Neural progenitor cell (in vitro differentiated cells): ENCODE results near the gene PRG2. TPM values are rescaled to one million over a fixed set of nuclear protein-coding genes. Genes with fewer than 3 reads are reported as not detected.

Experiments used
- DNase-seq: peaks from one replicate; pipeline ENCODE4 v3.0.0-alpha.2; 2016; ENCODE audit warnings: low spot score
- H2AFZ ChIP-seq: fragments of 200-600 bp; sonication (generic); replicated peaks from 2 replicates; pipeline ENCODE4 v1.6.1; 2016; ENCODE audit warnings: antibody characterized with exemption
- H3F3A ChIP-seq: fragments of 200-600 bp; sonication (generic); 2 replicates; pipeline ENCODE4 v1.6.1; 2016; ENCODE audit warnings: antibody characterized with exemption, low read depth
- H3K27ac ChIP-seq: fragments of 200-600 bp; sonication (generic); 2 replicates; pipeline ENCODE4 v1.5.1; 2016; ENCODE audit warnings: mild to moderate bottlenecking
- H3K27me3 ChIP-seq: fragments of 200-600 bp; sonication (generic); 2 replicates; pipeline ENCODE4 v1.6.1; 2016; ENCODE audit warnings: mild to moderate bottlenecking, moderate library complexity
- H3K36me3 ChIP-seq: fragments of 200-600 bp; sonication (generic); 2 replicates; pipeline ENCODE4 v1.5.1; 2016
- H3K4me1 ChIP-seq: fragments of 200-600 bp; sonication (generic); 2 replicates; pipeline ENCODE4 v1.6.1; 2016; ENCODE audit warnings: mixed run types
- H3K4me2 ChIP-seq: fragments of 200-600 bp; sonication (generic); 2 replicates; pipeline ENCODE4 v1.6.1; 2016
- H3K4me3 ChIP-seq: fragments of 200-600 bp; sonication (generic); 2 replicates; pipeline ENCODE4 v1.5.1; 2016
- H3K79me2 ChIP-seq: fragments of 200-600 bp; sonication (generic); 2 replicates; pipeline ENCODE4 v1.6.1; 2016; ENCODE audit warnings: low read depth
- H3K9ac ChIP-seq: fragments of 200-600 bp; sonication (generic); 2 replicates; pipeline ENCODE4 v1.6.1; 2016
- H3K9me3 ChIP-seq: fragments of 200-600 bp; sonication (generic); 2 replicates; pipeline ENCODE4 v1.5.1; 2016; ENCODE audit warnings: low read depth
- H4K20me1 ChIP-seq: fragments of 200-600 bp; sonication (generic); 2 replicates; pipeline ENCODE4 v1.6.1; 2016; ENCODE audit warnings: low read depth
- H3K27ac Mint-ChIP-seq: 3 replicates; pipeline ENCODE4 v1.8.0; 2021; ENCODE audit warnings: mixed read lengths
- H3K27me3 Mint-ChIP-seq: 2 replicates; pipeline ENCODE4 v1.8.0; 2022; ENCODE audit warnings: low read depth, mild to moderate bottlenecking, inconsistent platforms, moderate library complexity, mixed read lengths; ENCODE audit not compliant: insufficient read depth
- H3K36me3 Mint-ChIP-seq: 3 replicates; pipeline ENCODE4 v1.8.0; 2021; ENCODE audit warnings: mixed read lengths
- H3K4me1 Mint-ChIP-seq: 3 replicates; pipeline ENCODE4 v1.8.0; 2021; ENCODE audit warnings: mixed read lengths
- H3K4me3 Mint-ChIP-seq: 3 replicates; pipeline ENCODE4 v1.8.0; 2021; ENCODE audit warnings: mild to moderate bottlenecking, moderate library complexity, mixed read lengths
- H3K9me3 Mint-ChIP-seq: 3 replicates; pipeline ENCODE4 v1.8.0; 2020; ENCODE audit warnings: mixed read lengths
- EZH2 ChIP-seq: fragments of 200-600 bp; sonication (generic); IDR thresholded peaks from 2 replicates; pipeline ENCODE4 v1.6.1; 2017; ENCODE audit warnings: antibody characterized with exemption, mild to moderate bottlenecking, moderate library complexity
- EZH2phosphoT487 ChIP-seq: fragments of 200-600 bp; sonication (generic); IDR thresholded peaks from 2 replicates; pipeline ENCODE4 v1.6.1; 2017; ENCODE audit warnings: antibody characterized with exemption
- total RNA-seq: library from RNA; depleted of rRNA; stranded (reverse); fragments of >200 nt; gene quantifications from 2 replicates; pipeline ENCODE4 v1.2.3, GENCODE V29; 2015; ENCODE audit warnings: low replicate concordance
- TF ChIP-seq, protein P1 (sequence below): fragments of 200-600 bp; sonication (generic); IDR thresholded peaks from 2 replicates; pipeline ENCODE4 v1.5.1; 2017; ENCODE audit warnings: antibody characterized with exemption, mild to moderate bottlenecking

Gene PRG2
- total RNA-seq, 1 donor from 2014 or later, result not detected

DNA sequence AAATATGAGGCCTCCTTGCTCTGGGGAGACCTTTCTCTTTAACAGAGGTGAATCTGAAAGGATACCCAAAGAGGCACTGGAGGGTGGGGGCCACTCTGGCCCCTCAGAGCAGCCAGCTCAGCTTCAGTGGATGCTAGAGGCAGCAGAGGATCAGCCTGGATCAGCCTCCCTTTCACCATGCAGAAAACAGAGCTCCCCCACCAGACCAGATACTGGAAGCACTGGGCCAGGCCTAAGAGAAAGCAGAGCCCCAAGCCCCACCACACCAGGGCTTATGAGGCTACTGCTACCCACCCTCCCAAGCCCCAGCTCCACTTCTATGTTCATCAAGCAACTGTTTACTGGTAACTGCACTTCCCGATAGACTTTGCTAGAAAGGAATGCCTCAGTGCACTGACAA is 40.5 kb upstream of the PRG2 start:
- H3K36me3 Mint-ChIP-seq, result no peaks in the 10 kb centered on the region
- no peak overlapping the region for H3K4me3 ChIP-seq
- no peaks in the 10 kb centered on the region for H3K4me1 ChIP-seq
- H3K79me2 ChIP-seq, result no peaks in the 10 kb centered on the region
- peak overlapping the region; percentile 47 for H2AFZ ChIP-seq
- H3K9ac ChIP-seq, result no peak overlapping the region
- TF ChIP-seq EZH2phosphoT487, result no peak
- TF ChIP-seq, protein P1, sequence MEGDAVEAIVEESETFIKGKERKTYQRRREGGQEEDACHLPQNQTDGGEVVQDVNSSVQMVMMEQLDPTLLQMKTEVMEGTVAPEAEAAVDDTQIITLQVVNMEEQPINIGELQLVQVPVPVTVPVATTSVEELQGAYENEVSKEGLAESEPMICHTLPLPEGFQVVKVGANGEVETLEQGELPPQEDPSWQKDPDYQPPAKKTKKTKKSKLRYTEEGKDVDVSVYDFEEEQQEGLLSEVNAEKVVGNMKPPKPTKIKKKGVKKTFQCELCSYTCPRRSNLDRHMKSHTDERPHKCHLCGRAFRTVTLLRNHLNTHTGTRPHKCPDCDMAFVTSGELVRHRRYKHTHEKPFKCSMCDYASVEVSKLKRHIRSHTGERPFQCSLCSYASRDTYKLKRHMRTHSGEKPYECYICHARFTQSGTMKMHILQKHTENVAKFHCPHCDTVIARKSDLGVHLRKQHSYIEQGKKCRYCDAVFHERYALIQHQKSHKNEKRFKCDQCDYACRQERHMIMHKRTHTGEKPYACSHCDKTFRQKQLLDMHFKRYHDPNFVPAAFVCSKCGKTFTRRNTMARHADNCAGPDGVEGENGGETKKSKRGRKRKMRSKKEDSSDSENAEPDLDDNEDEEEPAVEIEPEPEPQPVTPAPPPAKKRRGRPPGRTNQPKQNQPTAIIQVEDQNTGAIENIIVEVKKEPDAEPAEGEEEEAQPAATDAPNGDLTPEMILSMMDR, result peak; percentile 6
- H3K4me2 ChIP-seq, result no peak overlapping the region
- no peak overlapping the region for H3K27ac Mint-ChIP-seq
- H3K27me3 ChIP-seq, result peaks cover 42% of the 10 kb centered on the region
- no peak for DNase-seq
- H3K9me3 ChIP-seq, result no peaks in the 10 kb centered on the region
- H3K4me3 Mint-ChIP-seq, result no peak overlapping the region
- peaks cover 5% of the 10 kb centered on the region for H3F3A ChIP-seq
- no peak overlapping the region for H3K27ac ChIP-seq
- no peaks in the 10 kb centered on the region for H3K9me3 Mint-ChIP-seq
- H3K4me1 Mint-ChIP-seq, result peaks cover 23% of the 10 kb centered on the region
- no peaks in the 10 kb centered on the region for H3K36me3 ChIP-seq
- no peaks in the 10 kb centered on the region for H4K20me1 ChIP-seq
- H3K27me3 Mint-ChIP-seq, result peaks cover 6% of the 10 kb centered on the region

DNA sequence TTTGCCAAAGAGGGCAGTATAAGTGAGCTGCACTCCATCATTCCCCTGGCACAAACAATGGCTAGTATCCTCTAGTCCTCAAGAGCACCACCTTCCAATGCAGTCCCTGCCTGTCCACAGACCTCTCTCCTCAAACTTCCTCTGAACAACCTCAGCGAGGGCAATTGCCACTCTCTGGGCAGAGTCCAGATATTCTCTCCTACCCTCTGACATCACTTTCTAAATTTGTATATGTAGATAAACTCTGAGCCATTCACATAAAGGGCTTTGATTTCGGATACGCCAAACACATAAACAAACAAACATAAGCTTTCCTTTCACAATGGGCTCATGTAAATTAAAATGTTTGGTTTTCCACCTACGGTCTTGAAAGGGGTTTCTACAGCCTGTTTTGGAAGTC is 39.5 kb upstream of the PRG2 start:
- no peak overlapping the region for H3K4me2 ChIP-seq

DNA sequence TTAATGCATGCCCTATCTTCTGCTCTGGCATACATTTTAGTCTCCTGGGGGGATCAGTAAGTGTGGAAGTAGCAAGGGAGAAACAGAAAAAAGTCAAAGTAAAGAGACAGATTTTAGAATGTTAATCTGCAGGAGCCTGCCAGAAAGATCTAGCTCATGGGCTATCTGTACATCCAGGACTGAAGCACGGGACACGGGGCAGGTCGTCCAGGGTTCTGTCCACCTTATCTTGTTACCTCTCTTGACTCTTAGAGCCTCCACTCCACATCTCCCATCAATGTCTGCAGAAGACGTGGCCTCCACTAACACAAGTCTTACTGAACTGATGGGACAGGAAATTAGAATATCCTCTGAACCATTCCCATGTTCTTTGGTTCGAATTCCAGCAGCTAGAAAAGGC is 38.2 kb upstream of the PRG2 start:
- Histone ChIP-seq H3K4me2 (no peak overlapping the region), H3K9me3 (no peaks in the 10 kb centered on the region), H3K27ac (no peak overlapping the region), H3K27me3 (peaks cover 48% of the 10 kb centered on the region), H3K9ac (no peak overlapping the region), H3K36me3 (no peaks in the 10 kb centered on the region), H3F3A (peaks cover 8% of the 10 kb centered on the region), H2AFZ (no peak overlapping the region), H3K79me2 (no peaks in the 10 kb centered on the region), H3K4me3 (no peak overlapping the region), H4K20me1 (no peaks in the 10 kb centered on the region), H3K4me1 (no peaks in the 10 kb centered on the region)
- Mint-ChIP-seq H3K27me3 (peaks cover 5% of the 10 kb centered on the region), H3K36me3 (no peaks in the 10 kb centered on the region), H3K4me1 (peaks cover 36% of the 10 kb centered on the region), H3K4me3 (no peak overlapping the region), H3K9me3 (no peaks in the 10 kb centered on the region), H3K27ac (no peak overlapping the region)
- DNase-seq, result no peak
- TF ChIP-seq EZH2phosphoT487 (no peak), EZH2 (no peak)
- TF ChIP-seq, protein P1, result no peak

More for the DNA sequence above, 39.5 kb upstream of the PRG2 start:
- H3K79me2 ChIP-seq, result no peaks in the 10 kb centered on the region
- DNase-seq, result no peak
- peaks cover 5% of the 10 kb centered on the region for H3K27me3 Mint-ChIP-seq
- no peaks in the 10 kb centered on the region for H3K36me3 ChIP-seq
- peaks cover 48% of the 10 kb centered on the region for H3K27me3 ChIP-seq
- no peak overlapping the region for H3K9ac ChIP-seq
- H3K36me3 Mint-ChIP-seq, result no peaks in the 10 kb centered on the region
- no peak overlapping the region for H3K27ac Mint-ChIP-seq
- H4K20me1 ChIP-seq, result no peaks in the 10 kb centered on the region
- no peaks in the 10 kb centered on the region for H3K9me3 ChIP-seq
- no peak overlapping the region for H3K4me3 ChIP-seq
- peaks cover 27% of the 10 kb centered on the region for H3K4me1 Mint-ChIP-seq
- H2AFZ ChIP-seq, result no peak overlapping the region
- TF ChIP-seq EZH2phosphoT487, result no peak
- no peak for TF ChIP-seq EZH2
- TF ChIP-seq, protein P1, result no peak
- H3K27ac ChIP-seq, result no peak overlapping the region
- H3K9me3 Mint-ChIP-seq, result no peaks in the 10 kb centered on the region
- peaks cover 8% of the 10 kb centered on the region for H3F3A ChIP-seq
- no peak overlapping the region for H3K4me3 Mint-ChIP-seq
- no peaks in the 10 kb centered on the region for H3K4me1 ChIP-seq

DNA sequence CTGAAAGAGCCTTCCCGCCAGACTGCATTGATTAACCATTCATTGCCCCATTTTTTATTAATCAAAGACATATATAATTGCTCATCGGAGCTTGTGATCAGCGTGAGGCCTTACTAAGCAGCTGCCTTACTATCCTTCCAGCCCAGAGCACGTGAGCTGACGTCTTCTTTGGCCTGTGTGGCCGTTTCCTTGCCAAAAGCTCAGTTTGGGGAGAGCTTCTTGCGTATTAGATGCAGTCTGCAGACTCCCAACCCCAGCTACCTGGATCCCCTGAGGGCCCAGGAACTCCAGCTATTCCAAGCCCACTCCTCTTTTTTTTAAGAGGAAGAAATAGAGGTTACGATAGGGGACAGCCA is 37.3 kb upstream of the PRG2 start:
- Histone ChIP-seq H3K4me2 (no peak overlapping the region), H3K4me3 (no peak overlapping the region), H3K9ac (no peak overlapping the region), H3K27me3 (peaks cover 48% of the 10 kb centered on the region), H3K27ac (no peak overlapping the region), H3K4me1 (no peaks in the 10 kb centered on the region), H2AFZ (no peak overlapping the region), H3K79me2 (no peaks in the 10 kb centered on the region), H4K20me1 (no peaks in the 10 kb centered on the region), H3K9me3 (no peaks in the 10 kb centered on the region), H3F3A (peaks cover 8% of the 10 kb centered on the region), H3K36me3 (no peaks in the 10 kb centered on the region)
- Mint-ChIP-seq H3K36me3 (no peaks in the 10 kb centered on the region), H3K27me3 (peaks cover 5% of the 10 kb centered on the region), H3K27ac (no peak overlapping the region), H3K4me3 (peak overlapping the region; percentile 83), H3K4me1 (peaks cover 36% of the 10 kb centered on the region), H3K9me3 (no peaks in the 10 kb centered on the region)
- TF ChIP-seq, protein P1, result no peak
- TF ChIP-seq EZH2phosphoT487 (no peak), EZH2 (no peak)
- DNase-seq, result no peak
